Upper lobe of left lung (tissue), 6 donors: Measurements from ENCODE around the gene GSTM2. TPM values are rescaled to one million over a fixed set of nuclear protein-coding genes. Genes with fewer than 3 reads are reported as not detected.
A peak's percentile ranks its signal among the peaks of the same experiment; 100 is the strongest.

Experiments used
- ATAC-seq, 2 donors: fragments of 200-7000 bp; cut with Tn5 transposase; one replicate each; pipeline ENCODE4 v1.9.1; 2022; ENCODE audit warnings: mild to moderate bottlenecking in 2 of 2, moderate library complexity in 2 of 2; ENCODE audit not compliant: low FRiP score in 2 of 2
- DNase-seq, 2 donors: peaks; one replicate each; pipeline ENCODE4 v3.0.0-alpha.2; 2019 to 2020
- H3K27ac ChIP-seq, 4 donors: fragments of 200-600 bp; sonication (generic); one replicate each; pipeline ENCODE4 v1.5.1; 2016 to 2019
- H3K27me3 ChIP-seq, 4 donors: fragments of 200-600 bp; sonication (generic); one replicate each; pipeline ENCODE4 v1.5.1; 2017 to 2019
- H3K36me3 ChIP-seq, 4 donors: fragments of 200-600 bp; sonication (generic); one replicate each; pipeline ENCODE4 v1.5.1; 2016 to 2019
- H3K4me1 ChIP-seq, 4 donors: fragments of 200-600 bp; sonication (generic); one replicate each; pipeline ENCODE4 v1.5.1; 2018 to 2019
- H3K4me3 ChIP-seq, 4 donors: fragments of 200-600 bp; sonication (generic); one replicate each; pipeline ENCODE4 v1.5.1; 2017 to 2019; ENCODE audit warnings: mild to moderate bottlenecking in 2 of 4, moderate library complexity in 1 of 4
- H3K9me3 ChIP-seq, 4 donors: fragments of 200-600 bp; sonication (generic); one replicate each; pipeline ENCODE4 v1.5.1; 2018 to 2019
- CTCF ChIP-seq, 6 experiments: fragments of 450-650 bp in 4 of 6; fragments of 200-600 bp in 2 of 6; sonication (generic) in 2 of 6; IDR thresholded peaks; one replicate each; pipeline ENCODE4 v1.5.1; 2016 to 2019; ENCODE audit warnings: antibody characterized with exemption in 6 of 6
- EP300 ChIP-seq, 4 donors: sonication (generic); formaldehyde crosslinking; IDR thresholded peaks; one replicate each; pipeline ENCODE4 v1.5.1; 2017; ENCODE audit warnings: antibody characterized with exemption in 4 of 4, control low read depth in 2 of 4
- POLR2A ChIP-seq, 4 donors: fragments of 450-650 bp; IDR thresholded peaks; one replicate each; pipeline ENCODE4 v1.5.1; 2016 to 2017; ENCODE audit warnings: antibody characterized with exemption in 4 of 4, mild to moderate bottlenecking in 2 of 4
- POLR2AphosphoS5 ChIP-seq, 2 donors: sonication (generic); formaldehyde crosslinking; IDR thresholded peaks; one replicate each; pipeline ENCODE4 v1.5.1; 2017; ENCODE audit warnings: antibody characterized with exemption in 2 of 2
- WGBS, 2 donors: methylation state at CpG; one replicate each; pipeline ENCODE4 v1.1.5; 2017 to 2018; 5-methylcytosine and 5-hydroxymethylcytosine counted together
- total RNA-seq, 6 donors: library from RNA; depleted of rRNA in 4 of 6; stranded (reverse); fragments of >200 nt in 4 of 6; gene quantifications; one replicate each; pipeline versions ENCODE4 v1.1.0 to v1.2.1, GENCODE V29; 2016 to 2021
- donor health status: DM: no; HTN: no; CAD: no; lungs with moderate emphysema.
- donor health status: DM: no; HTN: yes; CAD: no; lungs with severe emphysema.

GSTM2 gene
- total RNA-seq, 6 donors from 2014 or later: 19.0 to 263 (median 31.6) TPM

GRCh38 chr1:109641861-109642260 is 26.0 kb upstream of the GSTM2 start:
- H3K4me1 ChIP-seq: peaks cover 0 to 16% (median 7%) of the 10 kb centered on the region in 4 donors
- H3K36me3 ChIP-seq: no peaks in the 10 kb centered on the region
- no peak for DNase-seq
- H3K27ac ChIP-seq: no peak overlapping the region
- H3K4me3 ChIP-seq: no peak overlapping the region
- H3K9me3 ChIP-seq: no peaks in the 10 kb centered on the region
- no peaks in the 10 kb centered on the region for H3K27me3 ChIP-seq
- TF ChIP-seq POLR2A (IDR thresholded peaks at IDR 0.05) (no peak), POLR2AphosphoS5 (IDR thresholded peaks at IDR 0.05) (no peak), EP300 (IDR thresholded peaks at IDR 0.05) (no peak), CTCF (IDR thresholded peaks at IDR 0.05) (no peak)
- WGBS, 2 donors: 69 to 72% methylated on average over 2 of the region's 2 CpGs
- ATAC-seq: no peak

DNA sequence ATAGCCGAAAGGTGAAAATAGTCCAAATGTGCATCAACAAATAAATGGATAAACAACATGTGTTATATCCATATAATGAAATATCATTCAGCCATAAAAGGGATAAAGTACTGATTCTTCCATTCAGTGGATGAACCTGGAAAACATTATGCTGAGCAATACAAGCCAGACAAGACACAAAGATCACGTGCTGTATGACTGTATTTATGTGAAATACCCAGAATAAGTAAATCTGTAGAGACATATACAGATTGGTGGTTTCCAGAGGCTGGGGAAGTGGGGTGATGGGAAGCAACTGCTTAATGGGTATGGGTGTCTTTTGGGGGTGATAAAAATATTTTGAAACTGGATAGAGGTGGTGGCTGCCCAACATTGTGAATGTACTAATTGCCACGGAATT is 25.2 kb upstream of the GSTM2 start:
- Histone ChIP-seq H3K4me3 (no peak overlapping the region), H3K27me3 (no peaks in the 10 kb centered on the region), H3K27ac (no peak overlapping the region), H3K9me3 (no peaks in the 10 kb centered on the region), H3K36me3 (no peaks in the 10 kb centered on the region), H3K4me1 (peaks cover 0 to 16% (median 7%) of the 10 kb centered on the region in 4 donors)
- 58 to 68% methylated on average over 3 of the region's 3 CpGs for WGBS, 2 donors
- no peak for TF ChIP-seq POLR2A (IDR thresholded peaks at IDR 0.05)
- TF ChIP-seq POLR2AphosphoS5 (IDR thresholded peaks at IDR 0.05): no peak
- TF ChIP-seq CTCF (IDR thresholded peaks at IDR 0.05): no peak
- no peak for TF ChIP-seq EP300 (IDR thresholded peaks at IDR 0.05)
- DNase-seq (no peak), ATAC-seq (no peak)

- H3K9me3 ChIP-seq: no peaks in the 10 kb centered on the region
- ATAC-seq: peak; percentile 90 to 93
- no peak overlapping the region for H3K4me3 ChIP-seq
- H3K4me1 ChIP-seq: peaks cover 0 to 16% (median 7%) of the 10 kb centered on the region in 4 donors
- no peak for TF ChIP-seq EP300 (IDR thresholded peaks at IDR 0.05)
- peak; percentile 87 to 90 (median 89) for TF ChIP-seq CTCF (IDR thresholded peaks at IDR 0.05)
- no peaks in the 10 kb centered on the region for H3K27me3 ChIP-seq
- no peak overlapping the region for H3K27ac ChIP-seq
- H3K36me3 ChIP-seq: no peaks in the 10 kb centered on the region
- DNase-seq: peak; percentile 83 to 97
- WGBS, 2 donors: 31 to 78% methylated on average over 12 to 32 of the region's 32 CpGs
These were observed 24.2 kb upstream of the GSTM2 start for GRCh38 chr1:109643385-109644230.

DNA sequence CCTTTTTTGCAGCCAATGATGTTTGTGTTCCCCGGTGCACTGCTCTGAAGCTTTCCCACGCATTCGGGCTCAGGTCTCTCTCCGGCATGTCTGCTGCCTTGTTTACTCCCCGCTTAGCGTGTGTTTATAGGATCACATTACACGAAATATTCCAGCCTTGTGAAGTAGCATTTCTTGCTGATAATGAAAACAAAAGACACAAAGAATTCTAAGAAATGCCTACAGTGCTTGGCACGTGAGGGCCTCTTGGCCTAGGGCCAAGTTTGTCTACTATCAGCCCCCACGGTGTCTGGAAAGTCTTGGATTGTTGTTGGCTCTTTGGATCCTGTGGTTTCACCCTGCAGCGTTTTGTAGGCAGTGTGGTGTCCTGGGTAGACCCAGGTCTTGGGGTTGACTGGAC is 23.2 kb upstream of the GSTM2 start:
- WGBS, 2 donors: no CpG with 5 or more reads among the region's 10 CpGs
- no peak for TF ChIP-seq POLR2A (IDR thresholded peaks at IDR 0.05)
- no peak for TF ChIP-seq CTCF (IDR thresholded peaks at IDR 0.05)
- TF ChIP-seq POLR2AphosphoS5 (IDR thresholded peaks at IDR 0.05): no peak
- no peak for TF ChIP-seq EP300 (IDR thresholded peaks at IDR 0.05)

More for the DNA sequence above, 23.2 kb upstream of the GSTM2 start:
- no peaks in the 10 kb centered on the region for H3K27me3 ChIP-seq
- H3K9me3 ChIP-seq: no peaks in the 10 kb centered on the region
- DNase-seq: no peak
- peaks cover 0 to 16% (median 7%) of the 10 kb centered on the region in 4 donors for H3K4me1 ChIP-seq
- no peak overlapping the region for H3K4me3 ChIP-seq
- H3K36me3 ChIP-seq: no peaks in the 10 kb centered on the region
- no peak overlapping the region for H3K27ac ChIP-seq
- ATAC-seq: no peak
